Activated B cell treated with CpG ODN at 0.5 μM for 24 hours (primary cell): ENCODE measurements around the gene NSG2. TPM values are rescaled to one million over a fixed set of nuclear protein-coding genes. Genes with fewer than 3 reads are reported as not detected.
"Not testable (repeated sequence)": the region's sequence is repeated elsewhere in the genome, so short reads cannot be mapped to it uniquely, and the experiment has no call there.

Experiments
- ATAC-seq: fragments of 200-7000 bp; cut with Tn5 transposase; one replicate; pipeline ENCODE4 v1.10.0; 2021; ENCODE audit warnings: low read depth, mild to moderate bottlenecking, moderate library complexity
- CTCF ChIA-PET: fragments of 350-600 bp; sonication (Branson Sonifier 250); formaldehyde crosslinking; loops from one replicate; lab custom pipeline; 2021; ENCODE audit warnings: antibody characterized with exemption; lab: Charles Lee
- POLR2A ChIA-PET: fragments of 350-600 bp; sonication (Branson Sonifier 250); formaldehyde crosslinking; loops from one replicate; lab custom pipeline; 2021; ENCODE audit warnings: antibody characterized with exemption; lab: Charles Lee
- DNase-seq: peaks from one replicate; pipeline ENCODE4 v3.0.0; 2022
- H3K27ac Mint-ChIP-seq: one replicate; pipeline ENCODE4 v1.8.0; 2020; ENCODE audit warnings: mixed read lengths
- H3K27me3 Mint-ChIP-seq: one replicate; pipeline ENCODE4 v1.8.0; 2021; ENCODE audit warnings: mixed read lengths
- H3K36me3 Mint-ChIP-seq: one replicate; pipeline ENCODE4 v1.8.0; 2021; ENCODE audit warnings: low read depth, mixed read lengths
- H3K4me1 Mint-ChIP-seq: one replicate; pipeline ENCODE4 v1.8.0; 2021; ENCODE audit warnings: mixed read lengths
- H3K4me3 Mint-ChIP-seq: one replicate; pipeline ENCODE4 v1.8.0; 2020; ENCODE audit warnings: mild to moderate bottlenecking, mixed read lengths
- H3K9me3 Mint-ChIP-seq: one replicate; pipeline ENCODE4 v1.8.0; 2020; ENCODE audit warnings: mixed read lengths
- CTCF ChIP-seq: fragments of 200-600 bp; IDR thresholded peaks from one replicate; pipeline ENCODE4 v1.8.0; 2022; ENCODE audit warnings: antibody characterized with exemption, mild to moderate bottlenecking
- intact Hi-C: fragments of 100-400 bp; cut with micrococcal nuclease; formaldehyde crosslinking; loops from one replicate; pipeline ENCODE4 v1.15.1; 2024
- total RNA-seq: library from RNA; stranded (reverse); gene quantifications from 2 replicates; pipeline ENCODE4 v1.2.3, GENCODE V29; 2022

The NSG2 gene
- total RNA-seq, 1 donor from 2014 or later = not detected

GRCh38 chr5:174141398-174141797 lies 95.9 kb downstream of the NSG2 start:
- ChIA-PET POLR2A (no interaction called here), CTCF (no interaction called here)
- no peak for ATAC-seq
- no peaks in the 10 kb centered on the region for H3K4me1 Mint-ChIP-seq
- intact Hi-C loops = no loop called here
- H3K9me3 Mint-ChIP-seq = no peaks in the 10 kb centered on the region
- TF ChIP-seq CTCF = no peak
- no peaks in the 10 kb centered on the region for H3K27me3 Mint-ChIP-seq
- H3K36me3 Mint-ChIP-seq = no peaks in the 10 kb centered on the region
- H3K27ac Mint-ChIP-seq = no peak overlapping the region
- no peak for DNase-seq
- no peak overlapping the region for H3K4me3 Mint-ChIP-seq

DNA sequence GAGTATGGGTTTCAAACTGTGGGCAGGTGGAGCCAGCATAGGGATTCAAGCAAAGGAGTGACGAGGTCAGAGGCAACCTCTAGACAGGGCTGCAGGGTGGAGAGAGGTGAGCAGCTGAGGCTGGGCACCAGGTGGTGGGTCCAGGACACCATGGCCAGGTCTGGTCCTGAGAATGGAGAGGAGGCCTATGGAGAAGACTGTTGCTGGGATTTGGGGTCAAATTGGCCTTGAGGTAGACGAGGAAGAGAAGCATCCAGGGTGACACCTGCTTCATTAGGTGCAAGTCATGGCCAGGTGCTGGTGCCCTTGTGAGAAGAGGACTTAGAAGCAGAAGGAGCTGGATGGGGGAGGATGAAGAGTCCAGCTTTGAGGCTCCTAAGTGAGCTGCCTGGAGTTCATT lies 99.6 kb downstream of the NSG2 start:
- TF ChIP-seq CTCF = no peak
- ATAC-seq (no peak), DNase-seq (no peak)
- Mint-ChIP-seq H3K9me3 (no peaks in the 10 kb centered on the region), H3K27me3 (peaks cover 4% of the 10 kb centered on the region), H3K4me3 (no peak overlapping the region), H3K36me3 (no peaks in the 10 kb centered on the region), H3K27ac (no peak overlapping the region), H3K4me1 (no peaks in the 10 kb centered on the region)
- intact Hi-C loops = no loop called here
- ChIA-PET CTCF (no interaction called here), POLR2A (no interaction called here)

DNA sequence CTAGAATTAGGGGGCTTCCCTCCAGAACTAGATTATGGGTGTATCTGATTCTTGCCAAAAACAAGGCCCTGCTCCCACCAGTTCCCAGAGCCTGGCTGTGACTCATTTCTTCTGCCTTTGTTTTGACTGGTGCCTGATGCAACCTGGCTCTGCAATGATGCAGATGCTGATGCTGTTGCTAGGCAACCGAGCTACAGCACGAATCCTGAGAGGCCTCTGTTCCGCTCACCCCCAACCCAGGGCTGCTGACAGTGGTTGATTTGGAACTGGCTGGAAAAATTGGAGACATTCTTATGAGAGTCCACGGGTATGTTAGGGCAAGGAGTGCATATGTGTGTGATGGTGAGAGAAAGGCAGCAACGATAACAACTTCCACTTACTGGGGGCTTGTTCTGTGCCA lies 100.3 kb downstream of the NSG2 start:
- ChIA-PET POLR2A (no interaction called here), CTCF (no interaction called here)
- Mint-ChIP-seq H3K36me3 (no peaks in the 10 kb centered on the region), H3K4me1 (no peaks in the 10 kb centered on the region), H3K27ac (no peak overlapping the region), H3K27me3 (peaks cover 4% of the 10 kb centered on the region), H3K4me3 (no peak overlapping the region), H3K9me3 (no peaks in the 10 kb centered on the region)
- no peak for ATAC-seq
- intact Hi-C loops = no loop called here
- no peak for DNase-seq
- no peak for TF ChIP-seq CTCF

GRCh38 chr5:174146556-174146955 lies 101.0 kb downstream of the NSG2 start:
- Mint-ChIP-seq H3K4me1 (no peaks in the 10 kb centered on the region), H3K9me3 (no peaks in the 10 kb centered on the region), H3K27me3 (peaks cover 4% of the 10 kb centered on the region), H3K36me3 (no peaks in the 10 kb centered on the region), H3K27ac (no peak overlapping the region), H3K4me3 (no peak overlapping the region)
- ChIA-PET CTCF (no interaction called here), POLR2A (no interaction called here)
- intact Hi-C loops = no loop called here
- no peak for DNase-seq
- ATAC-seq = no peak
- no peak for TF ChIP-seq CTCF

- intact Hi-C loops, H3K36me3 Mint-ChIP-seq, H3K27ac Mint-ChIP-seq, DNase-seq, H3K27me3 Mint-ChIP-seq, H3K9me3 Mint-ChIP-seq, H3K4me1 Mint-ChIP-seq, CTCF ChIA-PET, H3K4me3 Mint-ChIP-seq, ATAC-seq, POLR2A ChIA-PET: not testable (repeated sequence)
These were observed 101.5 kb downstream of the NSG2 start for GRCh38 chr5:174147012-174147411.

- DNase-seq (no peak), ATAC-seq (no peak)
- Mint-ChIP-seq H3K4me3 (no peak overlapping the region), H3K36me3 (no peaks in the 10 kb centered on the region), H3K27ac (no peak overlapping the region), H3K27me3 (peaks cover 4% of the 10 kb centered on the region), H3K4me1 (no peaks in the 10 kb centered on the region), H3K9me3 (no peaks in the 10 kb centered on the region)
- ChIA-PET CTCF (no interaction called here), POLR2A (no interaction called here)
- intact Hi-C loops = no loop called here
- no peak for TF ChIP-seq CTCF
These were observed 102.0 kb downstream of the NSG2 start for GRCh38 chr5:174147551-174147950.
